ENCODE results near the gene NAV2. TPM values are rescaled to one million over a fixed set of nuclear protein-coding genes. Genes with fewer than 3 reads are reported as not detected.

Gene NAV2
- total RNA-seq, 1 experiment from 2014 or later, result 2.1 TPM

DNA sequence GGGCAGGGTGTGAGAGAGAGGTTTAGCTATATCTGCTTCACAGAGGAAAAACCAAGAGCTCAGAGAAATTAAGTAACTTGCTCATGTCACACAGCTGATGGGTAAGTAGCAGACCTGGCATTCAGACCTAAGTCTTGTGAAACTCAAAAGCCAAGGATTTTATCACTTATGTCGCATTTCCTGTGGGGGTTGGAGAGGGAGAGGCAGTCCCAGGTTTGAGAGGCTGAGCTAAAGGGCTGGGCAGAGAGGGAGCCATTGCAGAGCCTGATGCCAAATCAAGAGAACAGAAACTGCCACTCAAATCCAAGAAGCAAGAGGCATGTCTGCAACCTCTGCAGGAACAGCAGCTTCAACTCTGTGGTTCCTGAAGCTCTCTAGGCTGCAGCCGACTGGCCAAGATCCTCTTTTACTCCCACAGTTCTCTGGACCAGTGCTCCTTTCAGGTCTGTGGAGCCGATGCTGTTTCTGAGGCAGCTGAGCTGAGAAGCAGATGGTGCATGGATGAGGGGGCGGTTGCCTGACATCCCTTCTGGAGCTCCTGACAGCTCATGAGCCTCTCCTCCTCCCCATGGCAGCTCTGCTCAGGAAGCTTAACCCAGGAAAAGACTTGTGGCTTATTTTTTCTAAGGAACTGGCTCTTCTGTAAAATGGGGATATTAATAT lies 47.6 kb upstream of the NAV2 start:
- Histone ChIP-seq H3K4me2 (ENCODE audit: low read length) (no peak overlapping the region), H3K4me3 (replicated peaks in 1 of 2; ENCODE audit: low read depth in 1 of 2, low read length in 2 of 2) (no peak overlapping the region), H2AFZ (ENCODE audit: low read depth, low read length, poor library complexity, severe bottlenecking) (no peak overlapping the region), H3K9ac (ENCODE audit: low read length) (no peak overlapping the region), H4K20me1 (ENCODE audit: insufficient read depth) (no peaks in the 10 kb centered on the region), H3K4me1 (ENCODE audit: control insufficient read depth in 1 of 2, insufficient read depth in 2 of 2, low read length in 2 of 2) (peaks cover 7 to 36% of the 10 kb centered on the region in 2 experiments), H3K9me3 (ENCODE audit: control insufficient read depth in 1 of 2, insufficient read depth in 1 of 2, low read depth in 1 of 2, low read length in 2 of 2) (no peaks in the 10 kb centered on the region), H3K9me2 (ENCODE audit: insufficient read depth) (no peaks in the 10 kb centered on the region; the same call in 1 of the 2 replicates), H3K36me3 (ENCODE audit: control insufficient read depth in 1 of 2, insufficient read depth in 2 of 2, low read length in 2 of 2) (no peaks in the 10 kb centered on the region), H3K27ac (ENCODE audit: low read depth, low read length) (no peak overlapping the region), H3K79me2 (ENCODE audit: insufficient read depth, low read length) (no peaks in the 10 kb centered on the region), H3K27me3 (ENCODE audit: insufficient read depth, low read length) (no peaks in the 10 kb centered on the region)
- CTCF ChIA-PET, result no interaction called here
- no TSS peak for BruUV-seq (replicated peaks)
- intact Hi-C loops (cut with micrococcal nuclease), result no loop called here
- DNase-seq (ENCODE audit: low read depth, low spot score) (no peak), ATAC-seq (no peak)
- TF ChIP-seq SIN3A (IDR thresholded peaks at IDR 0.05; ENCODE audit: low read depth), result no peak
- no peak for TF ChIP-seq RAD21 (IDR thresholded peaks at IDR 0.05; ENCODE audit: low read depth)
- TF ChIP-seq EZH2 (IDR thresholded peaks at IDR 0.05), result no peak
- TF ChIP-seq JUND (IDR thresholded peaks at IDR 0.05), result no peak
- no peak for TF ChIP-seq TCF7L2 (IDR thresholded peaks at IDR 0.05; ENCODE audit: borderline replicate concordance, extremely low read depth, insufficient read depth, insufficient read length)
- no peak for TF ChIP-seq ZBTB33 (IDR thresholded peaks at IDR 0.05; ENCODE audit: extremely low read depth, insufficient replicate concordance, low read length)
- RAD21 ChIA-PET (ENCODE audit: low non-redundant PET in 1 of 2, low total read pairs in 2 of 2, uncharacterized antibody in 2 of 2, unreplicated experiment in 2 of 2), result no interaction called here
- POLR2A ChIA-PET, result no interaction called here

GRCh38 chr11:19666951-19667350 lies 45.7 kb upstream of the NAV2 start:
- DNase-seq (ENCODE audit: low read depth, low spot score) (no peak), ATAC-seq (no peak)
- Histone ChIP-seq H3K4me1 (ENCODE audit: control insufficient read depth in 1 of 2, insufficient read depth in 2 of 2, low read length in 2 of 2) (peaks cover 6 to 36% of the 10 kb centered on the region in 2 experiments; a peak in 3 of 4 replicates), H3K4me2 (ENCODE audit: low read length) (no peak overlapping the region), H3K27ac (ENCODE audit: low read depth, low read length) (no peak overlapping the region), H3K79me2 (ENCODE audit: insufficient read depth, low read length) (no peaks in the 10 kb centered on the region), H3K4me3 (replicated peaks in 1 of 2; ENCODE audit: low read depth in 1 of 2, low read length in 2 of 2) (no peak overlapping the region), H2AFZ (ENCODE audit: low read depth, low read length, poor library complexity, severe bottlenecking) (no peak overlapping the region), H3K9ac (ENCODE audit: low read length) (no peak overlapping the region), H3K27me3 (ENCODE audit: insufficient read depth, low read length) (no peaks in the 10 kb centered on the region), H4K20me1 (ENCODE audit: insufficient read depth) (no peaks in the 10 kb centered on the region), H3K9me3 (ENCODE audit: control insufficient read depth in 1 of 2, insufficient read depth in 1 of 2, low read depth in 1 of 2, low read length in 2 of 2) (no peaks in the 10 kb centered on the region), H3K9me2 (ENCODE audit: insufficient read depth) (no peaks in the 10 kb centered on the region), H3K36me3 (ENCODE audit: control insufficient read depth in 1 of 2, insufficient read depth in 2 of 2, low read length in 2 of 2) (no peaks in the 10 kb centered on the region)
- ChIA-PET RAD21 (ENCODE audit: low non-redundant PET in 1 of 2, low total read pairs in 2 of 2, uncharacterized antibody in 2 of 2, unreplicated experiment in 2 of 2) (no interaction called here), CTCF (no interaction called here), POLR2A (no interaction called here)
- intact Hi-C loops (cut with micrococcal nuclease), result no loop called here
- no TSS peak for BruUV-seq (replicated peaks)
- TF ChIP-seq CBX3 (IDR thresholded peaks at IDR 0.05; ENCODE audit: low read depth) (no peak), ZNF274 (IDR thresholded peaks at IDR 0.05; ENCODE audit: low read depth, low read length) (no peak), EGR1 (IDR thresholded peaks at IDR 0.05; ENCODE audit: low read depth) (no peak), FOSL1 (IDR thresholded peaks at IDR 0.05; ENCODE audit: low read depth) (no peak), POLR2AphosphoS5 (IDR thresholded peaks at IDR 0.05; ENCODE audit: low read depth, low read length) (no peak), EZH2 (IDR thresholded peaks at IDR 0.05) (no peak), CEBPB (IDR thresholded peaks at IDR 0.05; ENCODE audit: low read depth) (no peak), POLR2A (IDR thresholded peaks at IDR 0.05; ENCODE audit: borderline replicate concordance, extremely low read depth, insufficient read depth, insufficient read length) (no peak), SIN3A (IDR thresholded peaks at IDR 0.05; ENCODE audit: low read depth) (no peak), ZFX (IDR thresholded peaks at IDR 0.05) (no peak), ELF1 (IDR thresholded peaks at IDR 0.05; ENCODE audit: borderline replicate concordance, low read depth) (no peak), EZH2phosphoT487 (IDR thresholded peaks at IDR 0.05; ENCODE audit: borderline replicate concordance) (no peak), SRF (IDR thresholded peaks at IDR 0.05; ENCODE audit: low read depth) (no peak), YY1 (IDR thresholded peaks at IDR 0.05; ENCODE audit: extremely low read depth, insufficient replicate concordance, low read depth, low read length) (no peak)
- TF ChIP-seq, protein P1, sequence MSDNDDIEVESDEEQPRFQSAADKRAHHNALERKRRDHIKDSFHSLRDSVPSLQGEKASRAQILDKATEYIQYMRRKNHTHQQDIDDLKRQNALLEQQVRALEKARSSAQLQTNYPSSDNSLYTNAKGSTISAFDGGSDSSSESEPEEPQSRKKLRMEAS (IDR thresholded peaks at IDR 0.05), result no peak

Data from HCT116 (cell line).